GM19328 (cell line): ENCODE data around the gene DENND1A.

ENCODE experiments used
- ATAC-seq: cut with Tn5 transposase; IDR thresholded peaks from one replicate; pipeline ENCODE4 v1.9.1; 2021; ENCODE audit warnings: mild to moderate bottlenecking, moderate library complexity; ENCODE audit not compliant: unreplicated experiment

DENND1A gene

DNA sequence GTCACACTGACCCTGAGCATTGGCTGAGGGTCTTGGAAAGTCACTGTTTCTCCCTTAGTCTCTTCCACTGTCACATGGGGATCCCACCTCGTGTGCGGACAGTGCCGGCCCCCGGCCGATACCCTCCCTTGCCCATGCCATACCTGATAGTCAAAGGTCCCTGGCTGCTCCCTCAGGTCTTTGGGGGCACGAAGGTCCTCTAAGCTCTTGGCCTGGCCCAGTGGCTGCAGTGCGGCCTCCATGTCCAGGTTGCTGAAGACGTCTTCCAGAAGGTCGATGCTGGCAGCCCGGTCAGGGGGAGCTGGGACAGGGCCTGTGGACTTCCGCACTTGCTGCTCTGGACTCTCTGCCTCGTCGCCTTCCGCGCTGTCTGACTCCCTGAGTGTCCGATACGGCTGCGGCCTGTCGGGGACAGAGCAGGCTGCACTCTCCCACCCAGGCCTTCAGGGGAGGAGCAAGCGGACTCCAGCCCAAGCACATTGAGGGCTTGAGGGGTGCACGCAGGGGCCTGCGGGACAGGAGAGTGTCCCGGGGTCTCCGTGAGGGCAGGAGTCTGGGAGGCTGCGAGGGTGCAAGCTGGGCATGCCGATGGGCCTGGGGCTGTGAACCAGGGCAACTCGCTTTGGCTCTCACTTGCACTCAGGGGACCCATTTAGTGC is 546.3 kb downstream of the DENND1A start:
- ATAC-seq, result no peak

DNA sequence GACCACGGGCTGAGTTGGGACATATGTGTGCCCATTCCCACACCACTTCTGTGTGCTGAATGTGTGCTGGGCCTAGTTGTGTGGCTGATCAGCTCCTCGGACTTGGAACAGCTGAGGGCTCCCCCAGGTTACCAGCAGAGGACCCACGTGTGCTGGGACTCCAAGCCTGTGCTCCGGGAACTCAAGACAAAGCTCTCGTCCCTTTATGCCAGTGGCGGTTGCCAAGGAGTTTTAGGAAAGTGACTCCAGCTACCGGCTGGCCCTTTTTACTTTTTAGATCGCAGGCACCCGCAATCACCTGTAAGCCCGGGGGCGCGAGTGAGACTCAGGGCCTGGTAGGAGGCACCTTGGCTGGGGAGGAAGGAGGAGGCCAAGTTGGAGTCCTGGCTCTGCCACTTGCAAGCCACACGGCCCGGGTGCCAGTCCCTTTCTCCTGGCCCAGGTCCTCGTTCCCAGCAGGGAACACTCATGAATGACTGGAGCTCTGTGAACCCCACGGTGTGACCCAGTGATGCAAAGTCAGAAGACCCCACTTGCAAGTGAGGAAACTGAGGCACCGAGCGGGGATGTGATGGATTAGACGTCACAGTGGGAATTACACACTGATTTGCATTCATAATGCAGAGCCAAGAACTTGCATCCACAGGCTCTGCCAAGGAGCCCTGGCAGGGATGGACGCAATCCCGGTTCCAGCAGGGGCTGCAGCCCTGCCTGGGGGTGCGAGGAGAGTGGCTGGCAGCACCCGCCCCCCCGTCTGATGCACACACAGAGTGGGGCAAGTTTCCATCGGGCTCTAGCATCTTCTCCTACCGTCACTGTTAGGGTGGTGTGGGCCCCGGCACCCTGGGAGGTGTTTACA is 547.0 kb downstream of the DENND1A start:
- no peak for ATAC-seq

DNA sequence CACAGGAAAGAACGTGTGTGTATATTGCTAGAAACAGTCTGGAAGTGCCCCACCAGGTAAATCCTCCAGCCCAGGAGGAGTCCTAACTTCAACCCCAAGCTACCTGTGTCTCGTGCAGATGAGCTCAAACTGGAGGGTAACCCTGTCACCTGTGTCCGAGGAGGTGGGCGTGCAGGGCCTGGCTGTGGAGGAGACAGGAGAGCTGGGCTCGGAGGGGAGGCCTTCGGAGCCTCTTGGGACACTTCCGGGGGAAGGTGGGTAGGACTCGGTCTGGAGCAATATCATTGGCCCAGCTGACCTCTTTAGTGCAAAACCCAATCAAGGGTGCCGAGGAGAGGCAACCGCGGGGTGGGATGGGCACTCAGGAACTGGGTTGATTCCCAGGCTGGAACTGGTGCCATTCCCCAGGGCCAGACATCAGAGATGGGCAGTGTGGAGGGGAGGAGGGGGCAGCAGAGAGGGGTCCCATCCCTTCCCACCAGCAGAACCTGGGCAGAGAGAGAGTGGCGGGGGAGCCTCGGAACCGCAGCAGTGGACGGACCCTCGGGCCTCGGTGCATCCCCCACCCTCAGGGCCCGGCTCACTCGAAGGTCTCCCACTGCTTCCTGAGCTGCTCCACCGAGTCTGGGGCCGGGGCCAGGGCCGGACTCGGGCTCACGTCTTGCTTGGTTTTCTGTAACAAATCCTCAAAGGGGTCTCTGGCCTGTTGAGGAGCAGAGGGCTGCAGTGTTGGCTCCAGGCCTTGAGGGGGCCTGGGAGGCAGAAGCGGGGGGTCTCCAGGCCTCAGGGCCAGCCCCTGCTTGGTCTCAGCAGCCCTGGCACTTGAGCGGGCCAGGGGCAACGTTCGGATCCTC is 548.8 kb downstream of the DENND1A start:
- ATAC-seq, result no peak

DNA sequence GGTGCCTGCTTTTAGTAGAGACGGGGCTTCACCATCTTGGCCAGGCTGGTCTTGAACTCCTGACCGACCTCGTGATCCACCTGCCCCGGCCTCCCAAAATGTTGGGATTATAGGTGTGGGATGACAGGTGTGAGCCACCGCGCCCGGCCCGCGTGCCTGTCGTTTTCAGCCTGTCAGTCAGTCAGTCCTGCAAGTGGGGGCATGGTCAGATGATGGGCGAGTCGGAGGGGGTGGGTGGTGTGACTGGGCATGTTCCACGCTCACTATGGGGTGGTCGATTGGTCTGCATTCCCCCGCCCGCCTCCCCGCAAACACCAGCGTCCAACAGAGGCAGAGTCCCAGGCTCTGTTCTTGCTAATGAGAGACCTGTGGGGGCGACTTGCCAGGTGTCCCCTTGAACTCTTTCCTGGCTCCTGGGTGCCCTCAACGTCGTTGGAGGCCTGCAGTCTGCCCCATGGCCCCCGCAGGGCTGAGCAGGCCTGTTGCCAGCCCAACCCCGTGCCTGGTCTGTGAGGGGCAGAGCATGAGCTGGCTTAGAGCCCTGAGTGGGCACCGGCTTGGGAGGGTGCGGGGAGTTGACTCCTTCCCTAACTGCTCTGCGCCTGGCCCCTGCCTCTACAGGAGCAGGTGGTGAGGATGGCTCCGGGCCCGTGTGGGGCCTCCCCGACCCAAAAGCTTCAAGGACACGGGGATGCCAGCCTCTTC is 550.8 kb downstream of the DENND1A start:
- no peak for ATAC-seq

DNA sequence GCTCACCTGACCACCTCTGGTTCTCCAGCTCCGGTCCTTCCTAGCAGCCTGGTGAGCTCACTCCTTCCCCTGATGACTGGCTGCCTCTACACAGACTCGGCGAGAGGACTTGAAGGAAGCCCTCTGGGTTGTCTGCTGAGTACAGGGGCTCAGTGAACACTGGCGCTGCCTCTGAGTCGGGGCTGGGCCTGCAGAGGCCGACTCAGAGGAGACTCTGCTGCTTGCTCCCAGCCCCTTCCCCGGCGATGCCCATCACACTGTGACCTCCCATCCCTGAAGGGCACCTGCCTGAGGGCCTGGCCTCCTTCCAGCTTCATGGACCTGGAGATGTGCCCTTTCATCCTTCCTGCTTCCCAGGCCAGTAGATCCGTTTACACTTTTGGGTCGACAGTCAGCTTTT is 551.9 kb downstream of the DENND1A start:
- no peak for ATAC-seq

DNA sequence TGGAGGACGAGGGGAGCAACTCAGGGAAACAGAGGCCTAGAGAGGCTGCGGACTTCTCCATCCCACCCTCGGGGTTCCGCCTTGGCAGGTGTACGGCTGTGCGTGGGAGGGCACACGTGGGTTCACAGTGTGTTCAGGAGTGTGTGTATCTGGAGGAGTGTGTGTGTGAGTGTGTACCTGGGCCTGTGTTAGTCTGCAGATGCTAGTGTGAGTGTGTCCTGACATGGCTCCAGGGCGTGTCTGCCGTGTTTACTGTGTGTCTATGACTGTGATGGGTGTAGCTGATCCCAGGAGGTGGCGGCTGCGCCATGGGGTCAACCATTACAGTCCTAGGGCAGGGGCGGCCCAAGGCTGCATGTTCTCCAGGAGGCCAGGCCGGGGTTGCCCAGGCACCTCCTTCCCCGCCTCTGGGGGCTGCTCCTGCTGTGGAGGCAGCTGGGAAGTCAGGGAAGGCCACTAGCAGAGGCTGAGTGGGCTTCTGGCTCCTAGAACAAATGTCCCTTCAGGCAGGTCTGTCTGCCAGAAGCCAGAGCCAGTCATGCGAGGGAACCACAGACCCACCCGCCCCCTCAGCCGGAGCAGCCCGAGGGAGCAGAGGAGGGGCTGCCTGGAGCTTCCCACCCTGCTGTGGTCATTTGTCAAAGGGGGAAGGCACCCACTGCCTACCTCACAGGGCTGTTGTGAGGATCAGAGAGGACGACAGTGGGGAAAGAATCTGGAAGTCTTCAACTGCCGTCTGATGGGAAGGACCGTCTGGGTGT is 552.5 kb downstream of the DENND1A start:
- ATAC-seq, result no peak

DNA sequence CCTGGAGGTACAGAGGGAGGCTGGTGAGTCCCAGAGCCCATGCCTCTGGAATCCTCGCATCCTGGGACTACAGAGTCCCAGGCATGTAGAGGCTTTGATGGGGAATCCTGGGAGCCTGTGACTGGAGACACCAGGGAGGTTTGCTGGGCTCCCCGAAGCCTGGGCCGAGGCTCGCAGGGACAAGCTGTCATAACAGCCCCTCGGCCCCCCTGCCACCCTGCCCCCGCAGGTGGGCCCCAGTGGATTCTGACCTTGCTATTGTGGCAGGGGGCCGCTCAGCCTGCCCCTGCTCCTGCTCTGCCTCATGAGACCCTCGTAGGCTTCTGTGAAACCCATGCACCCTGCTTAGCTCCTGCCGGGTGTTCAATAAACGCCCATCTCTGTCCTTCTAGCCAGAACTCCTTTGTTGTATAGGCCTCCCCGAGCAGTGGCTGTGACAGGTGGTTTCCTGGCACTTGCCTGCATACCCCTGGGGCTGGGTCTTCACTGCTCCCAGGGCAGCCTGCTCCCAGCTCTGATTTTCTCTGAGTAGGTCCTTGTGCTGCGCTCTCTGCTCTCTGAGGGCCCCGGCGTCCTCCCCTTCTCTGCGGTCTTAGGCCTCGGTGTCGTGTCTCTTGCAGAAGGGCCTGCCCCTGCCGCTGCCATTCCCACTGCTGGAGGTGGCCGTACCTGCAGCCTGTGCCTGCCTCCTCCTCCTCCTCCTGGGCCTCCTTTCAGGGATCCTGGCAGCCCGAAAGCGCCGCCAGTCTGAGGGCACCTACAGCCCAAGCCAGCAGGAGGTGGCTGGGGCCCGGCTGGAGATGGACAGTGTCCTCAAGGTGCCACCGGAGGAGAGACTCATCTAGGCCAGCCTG is 553.5 kb downstream of the DENND1A start:
- no peak for ATAC-seq

DNA sequence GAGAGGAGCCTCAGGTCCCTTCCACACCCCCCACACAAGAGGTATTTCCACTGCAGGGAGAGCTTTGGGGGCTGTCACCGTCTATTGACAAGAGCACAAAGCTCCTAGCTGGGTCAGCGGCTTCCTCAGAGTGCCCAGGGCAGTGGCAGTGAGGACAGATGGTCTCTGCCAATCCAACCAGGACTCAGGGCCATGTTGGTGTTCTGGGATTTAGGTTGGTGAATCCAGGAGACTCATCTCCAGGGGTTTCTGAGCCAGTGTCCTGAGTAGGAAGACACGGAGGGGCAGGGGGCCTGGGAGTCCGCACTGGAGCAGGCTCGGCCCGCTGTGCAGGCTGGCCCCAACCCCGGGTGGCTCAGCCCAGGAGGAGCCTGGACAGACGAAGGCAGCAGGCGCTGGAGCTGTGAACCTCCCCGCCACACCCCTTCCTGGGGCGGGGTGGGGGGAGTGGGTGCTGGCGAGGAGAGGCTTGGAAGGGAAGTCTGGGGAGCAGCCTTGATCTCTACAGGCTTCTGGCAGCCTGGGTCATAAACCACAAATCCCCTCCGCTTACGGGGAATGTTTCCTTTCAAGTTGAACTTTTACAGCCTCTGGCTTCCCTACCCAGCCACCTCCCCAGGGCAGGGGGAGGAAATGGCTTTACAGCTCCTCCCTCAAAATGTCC is 554.3 kb downstream of the DENND1A start:
- no peak for ATAC-seq

DNA sequence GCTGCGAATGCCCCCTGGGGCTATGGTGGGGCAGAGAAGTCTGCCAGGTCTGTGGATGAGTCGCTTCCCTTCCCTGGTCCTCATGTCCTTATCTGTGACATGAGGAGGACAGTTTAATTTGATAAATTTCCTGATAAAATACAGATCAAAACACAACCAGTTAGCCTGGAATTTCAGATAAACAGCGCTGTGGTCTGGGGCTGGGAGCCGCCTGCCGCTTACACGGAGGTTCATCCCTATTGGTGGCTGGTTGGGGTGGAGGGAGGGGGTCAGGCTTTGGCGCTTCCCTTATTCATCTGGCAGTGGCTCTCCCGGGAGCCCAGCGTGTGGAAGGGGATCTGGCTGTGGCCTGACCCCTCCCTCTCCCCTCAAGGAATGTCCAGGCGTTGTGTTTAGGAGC is 556.0 kb downstream of the DENND1A start:
- no peak for ATAC-seq

DNA sequence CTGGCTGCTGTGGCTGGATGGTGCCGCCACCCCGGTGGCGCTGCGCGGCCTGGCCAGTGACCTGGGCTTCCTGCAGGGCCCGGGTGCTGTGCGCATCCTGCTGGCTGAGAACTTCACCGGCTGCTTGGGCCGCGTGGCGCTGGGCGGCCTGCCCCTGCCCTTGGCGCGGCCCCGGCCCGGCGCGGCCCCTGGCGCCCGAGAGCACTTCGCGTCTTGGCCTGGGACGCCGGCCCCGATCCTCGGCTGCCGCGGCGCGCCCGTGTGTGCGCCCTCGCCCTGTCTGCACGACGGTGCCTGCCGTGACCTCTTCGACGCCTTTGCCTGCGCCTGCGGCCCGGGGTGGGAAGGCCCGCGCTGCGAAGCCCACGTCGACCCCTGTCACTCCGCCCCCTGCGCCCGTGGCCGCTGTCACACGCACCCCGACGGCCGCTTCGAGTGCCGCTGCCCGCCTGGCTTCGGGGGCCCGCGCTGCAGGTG is 556.4 kb downstream of the DENND1A start:
- no peak for ATAC-seq

DNA sequence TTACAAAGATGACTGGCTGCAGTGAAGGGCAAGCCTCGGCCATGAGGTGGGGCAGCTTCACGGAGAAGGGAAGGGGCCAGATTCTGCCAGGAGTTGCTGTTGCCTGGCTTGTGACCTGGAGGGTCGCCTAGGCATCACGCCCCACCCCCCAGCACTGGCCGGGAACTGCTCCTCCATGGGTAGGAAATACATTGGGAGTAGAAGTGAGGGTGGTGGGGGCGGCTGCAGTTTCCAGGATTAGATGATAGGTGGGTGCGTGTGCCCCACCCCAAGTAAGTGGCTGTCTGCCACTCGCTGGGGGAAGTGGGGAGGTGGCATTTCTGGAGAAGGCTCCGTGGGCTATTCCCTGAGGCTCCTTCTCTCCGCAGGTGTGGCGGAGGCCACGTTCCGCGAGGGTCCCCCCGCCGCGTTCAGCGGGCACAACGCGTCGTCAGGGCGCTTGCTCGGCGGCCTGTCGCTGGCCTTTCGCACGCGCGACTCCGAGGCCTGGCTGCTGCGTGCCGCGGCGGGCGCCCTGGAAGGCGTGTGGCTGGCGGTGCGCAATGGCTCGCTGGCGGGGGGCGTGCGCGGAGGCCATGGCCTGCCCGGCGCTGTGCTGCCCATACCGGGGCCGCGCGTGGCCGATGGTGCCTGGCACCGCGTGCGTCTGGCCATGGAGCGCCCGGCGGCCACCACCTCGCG is 557.0 kb downstream of the DENND1A start:
- no peak for ATAC-seq

DNA sequence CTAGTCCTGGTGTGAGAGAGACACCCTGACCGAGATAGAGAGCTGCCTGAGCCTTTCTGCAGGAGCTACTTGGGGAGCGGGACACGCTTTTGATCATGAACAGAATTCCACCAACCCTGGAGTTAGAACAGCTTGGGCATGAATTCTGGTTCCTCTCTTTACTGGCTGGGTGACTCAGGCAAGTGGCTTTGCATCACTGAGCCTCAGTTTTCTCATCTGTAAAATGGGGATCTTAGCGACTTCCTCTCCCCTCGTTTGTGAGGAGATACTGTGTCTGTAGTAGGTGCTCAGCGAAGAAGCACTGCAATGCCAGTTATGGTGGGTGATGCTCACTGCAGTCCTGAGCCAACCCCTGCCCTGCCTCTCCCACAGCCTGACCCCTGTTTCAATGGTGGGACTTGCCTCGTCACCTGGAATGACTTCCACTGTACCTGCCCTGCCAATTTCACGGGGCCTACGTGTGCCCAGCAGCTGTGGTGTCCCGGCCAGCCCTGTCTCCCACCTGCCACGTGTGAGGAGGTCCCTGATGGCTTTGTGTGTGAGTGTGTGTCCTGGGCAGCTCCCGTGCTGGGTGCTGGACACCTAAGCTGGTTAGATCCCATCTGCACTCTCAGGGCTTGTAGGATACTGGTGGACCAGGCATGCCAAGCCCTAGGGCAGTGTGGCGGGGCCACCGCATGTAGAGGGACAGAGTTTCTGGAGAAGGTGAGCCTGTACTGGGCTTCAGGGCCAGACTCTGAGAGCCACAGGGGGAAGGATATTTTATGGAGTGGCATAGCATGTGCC is 557.9 kb downstream of the DENND1A start:
- ATAC-seq, result no peak

DNA sequence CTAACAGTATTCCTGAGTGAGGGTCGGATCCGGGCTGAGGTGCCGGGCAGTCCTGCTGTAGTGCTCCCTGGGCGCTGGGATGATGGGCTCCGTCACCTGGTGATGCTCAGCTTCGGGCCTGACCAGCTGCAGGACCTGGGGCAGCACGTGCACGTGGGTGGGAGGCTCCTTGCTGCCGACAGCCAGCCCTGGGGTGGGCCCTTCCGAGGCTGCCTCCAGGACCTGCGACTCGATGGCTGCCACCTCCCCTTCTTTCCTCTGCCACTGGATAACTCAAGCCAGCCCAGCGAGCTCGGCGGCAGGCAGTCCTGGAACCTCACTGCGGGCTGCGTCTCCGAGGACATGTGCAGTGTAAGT is 558.7 kb downstream of the DENND1A start:
- ATAC-seq, result no peak

DNA sequence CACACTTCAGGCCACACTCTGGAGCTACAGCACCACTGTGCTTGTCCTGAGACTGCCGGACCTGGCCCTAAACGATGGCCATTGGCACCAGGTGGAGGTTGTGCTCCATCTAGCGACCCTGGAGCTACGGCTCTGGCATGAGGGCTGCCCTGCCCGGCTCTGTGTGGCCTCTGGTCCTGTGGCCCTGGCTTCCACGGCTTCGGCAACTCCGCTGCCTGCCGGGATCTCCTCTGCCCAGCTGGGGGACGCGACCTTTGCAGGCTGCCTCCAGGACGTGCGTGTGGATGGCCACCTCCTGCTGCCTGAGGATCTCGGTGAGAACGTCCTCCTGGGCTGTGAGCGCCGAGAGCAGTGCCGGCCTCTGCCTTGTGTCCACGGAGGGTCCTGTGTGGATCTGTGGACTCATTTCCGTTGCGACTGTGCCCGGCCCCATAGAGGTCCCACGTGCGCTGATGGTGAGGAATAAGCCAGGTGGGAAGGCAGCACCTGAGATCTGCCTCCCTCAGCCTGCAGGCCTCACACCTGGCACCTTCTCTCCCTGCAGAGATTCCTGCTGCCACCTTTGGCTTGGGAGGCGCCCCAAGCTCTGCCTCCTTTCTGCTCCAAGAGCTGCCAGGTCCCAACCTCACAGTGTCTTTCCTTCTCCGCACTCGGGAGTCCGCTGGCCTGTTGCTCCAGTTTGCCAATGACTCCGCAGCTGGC is 559.2 kb downstream of the DENND1A start:
- no peak for ATAC-seq

DNA sequence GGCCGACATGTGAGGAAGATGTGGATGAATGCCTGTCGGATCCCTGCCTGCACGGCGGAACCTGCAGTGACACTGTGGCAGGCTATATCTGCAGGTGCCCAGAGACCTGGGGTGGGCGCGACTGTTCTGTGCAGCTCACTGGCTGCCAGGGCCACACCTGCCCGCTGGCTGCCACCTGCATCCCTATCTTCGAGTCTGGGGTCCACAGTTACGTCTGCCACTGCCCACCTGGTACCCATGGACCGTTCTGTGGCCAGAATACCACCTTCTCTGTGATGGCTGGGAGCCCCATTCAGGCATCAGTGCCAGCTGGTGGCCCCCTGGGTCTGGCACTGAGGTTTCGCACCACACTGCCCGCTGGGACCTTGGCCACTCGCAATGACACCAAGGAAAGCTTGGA is 559.8 kb downstream of the DENND1A start:
- no peak for ATAC-seq

DNA sequence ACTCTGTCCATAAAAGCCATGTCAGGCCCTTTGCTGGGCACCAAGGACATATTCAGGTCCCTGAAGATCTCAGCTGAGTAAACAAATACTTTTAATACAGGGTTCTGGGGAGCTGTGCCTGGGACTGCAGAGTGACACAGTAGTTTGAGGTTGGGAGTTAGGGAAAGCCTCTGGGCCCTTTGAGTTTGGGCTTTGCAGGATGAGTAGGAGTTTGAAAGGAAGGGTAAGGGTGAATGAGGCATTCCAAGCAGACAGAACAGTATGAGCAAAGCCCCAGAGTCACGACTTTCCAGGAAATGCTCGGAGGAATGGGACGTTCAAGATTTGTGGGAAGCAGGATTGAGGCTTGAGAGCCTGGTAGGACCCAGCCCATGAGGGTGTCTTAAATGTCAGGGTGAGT is 560.6 kb downstream of the DENND1A start:
- ATAC-seq, result no peak
